Neural progenitor cell (in vitro differentiated cells): ENCODE data around the gene GNAS-AS1.

Experiments
- CTCF ChIP-seq: fragments of 200-600 bp; sonication (generic); IDR thresholded peaks from 2 replicates; pipeline ENCODE4 v1.5.1; 2017; ENCODE audit warnings: antibody characterized with exemption, mild to moderate bottlenecking
- EZH2phosphoT487 ChIP-seq: fragments of 200-600 bp; sonication (generic); IDR thresholded peaks from 2 replicates; pipeline ENCODE4 v1.6.1; 2017; ENCODE audit warnings: antibody characterized with exemption

- TF ChIP-seq CTCF (no peak), EZH2phosphoT487 (no peak)
These were observed 42.9 kb downstream of the GNAS-AS1 start for GRCh38 chr20:58807801-58808200.
